ENCODE data around the gene ZNF664.

Gene ZNF664

GRCh38 chr12:123958876-123959275 lies 14.1 kb upstream of the ZNF664 start:
- no peak for DNase-seq (ENCODE audit: low read depth, low spot score)

- no peak for DNase-seq (ENCODE audit: low read depth, low spot score)
Measured at GRCh38 chr12:123960029-123960735, 12.8 kb upstream of the ZNF664 start.

- DNase-seq (ENCODE audit: low read depth, low spot score), result no peak
Measured at GRCh38 chr12:123960856-123961255, 12.2 kb upstream of the ZNF664 start.

GRCh38 chr12:123961585-123962345 lies 11.2 kb upstream of the ZNF664 start:
- no peak for DNase-seq (ENCODE audit: low read depth, low spot score)

- no peak for DNase-seq (ENCODE audit: low read depth, low spot score)
Measured at GRCh38 chr12:123962513-123962912, 10.5 kb upstream of the ZNF664 start.

- no peak for DNase-seq (ENCODE audit: low read depth, low spot score)
Measured at GRCh38 chr12:123963821-123964220, 9.2 kb upstream of the ZNF664 start.

- DNase-seq (ENCODE audit: low read depth, low spot score), result no peak
Measured at GRCh38 chr12:123965382-123965781, 7.6 kb upstream of the ZNF664 start.

GRCh38 chr12:123966596-123966995 lies 6.4 kb upstream of the ZNF664 start:
- DNase-seq (ENCODE audit: low read depth, low spot score), result no peak

- DNase-seq (ENCODE audit: low read depth, low spot score), result no peak
Measured at GRCh38 chr12:123967121-123967586, 5.9 kb upstream of the ZNF664 start.

- DNase-seq (ENCODE audit: low read depth, low spot score), result no peak
Measured at GRCh38 chr12:123971449-123971769, 1.6 kb upstream of the ZNF664 start.

GRCh38 chr12:123971770-123972456 lies 1.1 kb upstream of the ZNF664 start:
- no peak for DNase-seq (ENCODE audit: low read depth, low spot score)

- no peak for DNase-seq (ENCODE audit: low read depth, low spot score)
Measured at GRCh38 chr12:123973552-123974341, 732 bp downstream of the ZNF664 start.

GRCh38 chr12:123976227-123976826 lies 3.3 kb downstream of the ZNF664 start:
- DNase-seq (ENCODE audit: low read depth, low spot score), result no peak

GRCh38 chr12:123979566-123979965 lies 6.6 kb downstream of the ZNF664 start:
- DNase-seq (ENCODE audit: low read depth, low spot score), result no peak

GRCh38 chr12:123982269-123982668 lies 9.3 kb downstream of the ZNF664 start:
- DNase-seq (ENCODE audit: low read depth, low spot score), result no peak

- DNase-seq (ENCODE audit: low read depth, low spot score), result no peak
Measured at GRCh38 chr12:123983822-123984485, 10.9 kb downstream of the ZNF664 start.

- no peak for DNase-seq (ENCODE audit: low read depth, low spot score)
Measured at GRCh38 chr12:123984903-123985302, 11.9 kb downstream of the ZNF664 start.

GRCh38 chr12:123986374-123986965 lies 13.5 kb downstream of the ZNF664 start:
- DNase-seq (ENCODE audit: low read depth, low spot score), result no peak

- no peak for DNase-seq (ENCODE audit: low read depth, low spot score)
Measured at GRCh38 chr12:123987022-123987421, 14.0 kb downstream of the ZNF664 start.

- no peak for DNase-seq (ENCODE audit: low read depth, low spot score)
Measured at GRCh38 chr12:123989168-123989567, 16.2 kb downstream of the ZNF664 start.

Measured in activated naive CD8-positive, alpha-beta T cell treated with anti-CD3 and anti-CD28 coated beads, Interleukin-2, amount 50 U/mL, for 16 hours (primary cell).